ENCODE measurements around the gene PCDHGA11.
A peak's percentile ranks its signal among the peaks of the same experiment; 100 is the strongest.
"Not testable (repeated sequence)": the region's sequence is repeated elsewhere in the genome, so short reads cannot be mapped to it uniquely, and the experiment has no call there.

PCDHGA11 gene

GRCh38 chr5:141389153-141390042 lies 31.5 kb upstream of the PCDHGA11 start (continued):
- TF ChIP-seq HOXD13 (CRISPR knock-in tag; IDR thresholded peaks at IDR 0.05; ENCODE audit: borderline replicate concordance), result no peak
- TF ChIP-seq ZBTB10 (tag by site-specific recombination; IDR thresholded peaks at IDR 0.05), result no peak
- no peak for TF ChIP-seq ZNF341 (tag by site-specific recombination; IDR thresholded peaks at IDR 0.05; ENCODE audit: low read depth)
- no peak for TF ChIP-seq ZBTB1 (tag by site-specific recombination; IDR thresholded peaks at IDR 0.05)
- TF ChIP-seq OSR2 (tag by site-specific recombination; IDR thresholded peaks at IDR 0.05), result no peak

DNA sequence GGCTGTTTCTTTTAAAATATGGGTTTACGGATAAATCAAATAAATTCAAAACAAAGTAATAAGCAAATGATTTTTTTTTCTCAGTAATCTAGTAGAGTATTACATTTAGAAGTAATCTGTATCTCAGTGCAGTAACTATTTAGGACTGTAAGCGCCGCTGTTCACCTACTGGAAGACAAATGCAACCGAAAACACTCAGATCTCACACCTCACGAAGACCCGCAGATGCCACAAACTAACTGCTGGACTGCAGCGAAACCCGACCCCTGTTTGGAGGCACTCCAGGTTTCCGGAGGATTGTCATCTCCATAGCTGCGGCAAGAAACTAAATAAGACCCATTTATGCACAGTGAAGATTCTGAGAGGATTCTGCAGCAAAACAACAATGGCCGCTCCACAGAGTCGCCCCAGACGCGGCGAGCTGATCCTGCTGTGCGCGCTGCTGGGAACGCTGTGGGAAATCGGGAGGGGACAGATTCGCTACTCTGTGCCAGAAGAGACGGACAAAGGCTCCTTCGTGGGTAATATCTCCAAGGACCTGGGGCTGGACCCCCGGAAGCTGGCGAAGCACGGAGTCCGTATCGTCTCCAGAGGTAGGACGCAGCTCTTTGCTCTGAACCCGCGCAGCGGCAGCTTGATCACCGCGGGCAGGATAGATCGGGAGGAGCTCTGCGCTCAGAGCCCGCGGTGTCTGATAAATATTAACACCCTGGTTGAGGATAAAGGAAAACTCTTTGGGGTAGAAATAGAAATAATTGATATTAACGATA lies 28.2 kb upstream of the PCDHGA11 start, which contains the start of gene PCDHGA8:
TSS of gene PCDHGA8 (plus strand) at position 205 of the 770 bp plus-strand sequence. CDS start at position 386, 181 bp downstream.
- Histone ChIP-seq H3K9me3 (ENCODE audit: control insufficient read depth, insufficient read depth, low read depth, low read length) (no peaks in the 10 kb centered on the region), H3K4me1 (ENCODE audit: control insufficient read depth, insufficient read depth, low read length) (no peaks in the 10 kb centered on the region), H3K36me3 (ENCODE audit: control insufficient read depth in 2 of 2, insufficient read depth in 1 of 2, low read length in 2 of 2) (no peaks in the 10 kb centered on the region), H3K27ac (ENCODE audit: extremely low read depth, low read depth, low read length) (no peak within 1 kb of the TSS), H3K4me3 (ENCODE audit: low read depth, low read length) (no peak within 1 kb of the TSS)
- POLR2A ChIA-PET, result no interaction called here
- CTCF ChIA-PET, result interaction anchor here (0.6 to 4.2 kb wide), 18 partner anchors 9 to 483 kb away, joined by 3 to 25 read pairs (median 4); partner anchors contain the start of genes PCDHB11, PCDHGA11, PCDHGA4 and PCDHGA5
- no peak for TF ChIP-seq ZBTB20 (tag by site-specific recombination; IDR thresholded peaks at IDR 0.05)
- peak; percentile 21; the same call in 1 of the 2 replicates for TF ChIP-seq ZNF654 (tag by site-specific recombination; IDR thresholded peaks at IDR 0.05; ENCODE audit: low read depth)

DNA sequence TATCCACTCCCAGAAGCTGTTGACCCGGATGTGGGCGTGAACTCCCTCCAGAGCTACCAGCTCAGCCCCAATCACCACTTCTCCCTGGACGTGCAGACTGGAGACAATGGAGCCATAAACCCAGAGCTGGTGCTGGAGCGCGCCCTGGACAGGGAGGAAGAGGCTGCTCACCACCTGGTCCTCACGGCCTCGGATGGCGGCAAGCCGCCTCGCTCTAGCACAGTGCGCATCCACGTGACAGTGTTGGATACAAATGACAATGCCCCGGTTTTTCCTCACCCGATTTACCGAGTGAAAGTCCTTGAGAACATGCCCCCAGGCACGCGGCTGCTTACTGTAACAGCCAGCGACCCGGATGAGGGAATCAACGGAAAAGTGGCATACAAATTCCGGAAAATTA lies 27.6 kb upstream of the PCDHGA11 start:
- no peak overlapping the region for H3K4me3 ChIP-seq (ENCODE audit: low read depth, low read length)
- H3K9me3 ChIP-seq (ENCODE audit: control insufficient read depth, insufficient read depth, low read depth, low read length), result no peaks in the 10 kb centered on the region
- H3K4me1 ChIP-seq (ENCODE audit: control insufficient read depth, insufficient read depth, low read length), result no peaks in the 10 kb centered on the region
- no peaks in the 10 kb centered on the region for H3K36me3 ChIP-seq (ENCODE audit: control insufficient read depth in 2 of 2, insufficient read depth in 1 of 2, low read length in 2 of 2)
- ChIA-PET POLR2A (no interaction called here), CTCF (interaction anchor here (0.6 to 4.2 kb wide), 10 partner anchors 10 to 483 kb away, joined by 3 to 25 read pairs (median 5); partner anchors contain the start of genes PCDHGA11, PCDHGA6, PCDHGA7 and PCDHGB6)
- H3K27ac ChIP-seq (ENCODE audit: extremely low read depth, low read depth, low read length), result no peak overlapping the region
- TF ChIP-seq ZNF473 (tag by site-specific recombination; IDR thresholded peaks at IDR 0.05), result no peak

DNA sequence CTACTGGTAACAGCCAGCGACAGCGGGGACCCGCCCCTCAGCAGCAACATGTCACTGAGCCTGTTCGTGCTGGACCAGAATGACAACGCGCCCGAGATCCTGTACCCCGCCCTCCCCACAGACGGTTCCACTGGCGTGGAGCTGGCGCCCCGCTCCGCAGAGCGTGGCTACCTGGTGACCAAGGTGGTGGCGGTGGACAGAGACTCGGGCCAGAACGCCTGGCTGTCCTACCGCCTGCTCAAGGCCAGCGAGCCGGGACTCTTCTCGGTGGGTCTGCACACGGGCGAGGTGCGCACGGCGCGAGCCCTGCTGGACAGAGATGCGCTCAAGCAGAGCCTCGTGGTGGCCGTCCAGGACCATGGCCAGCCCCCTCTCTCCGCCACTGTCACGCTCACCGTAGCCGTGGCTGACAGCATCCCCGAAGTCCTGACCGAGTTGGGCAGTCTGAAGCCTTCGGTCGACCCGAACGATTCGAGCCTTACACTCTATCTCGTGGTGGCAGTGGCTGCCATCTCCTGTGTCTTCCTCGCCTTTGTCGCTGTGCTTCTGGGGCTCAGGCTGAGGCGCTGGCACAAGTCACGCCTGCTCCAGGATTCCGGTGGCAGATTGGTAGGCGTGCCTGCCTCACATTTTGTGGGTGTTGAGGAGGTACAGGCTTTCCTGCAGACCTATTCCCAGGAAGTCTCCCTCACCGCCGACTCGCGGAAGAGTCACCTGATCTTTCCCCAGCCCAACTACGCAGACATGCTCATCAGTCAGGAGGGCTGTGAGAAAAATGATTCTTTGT lies 26.3 kb upstream of the PCDHGA11 start:
- H3K4me1 ChIP-seq (ENCODE audit: control insufficient read depth, insufficient read depth, low read length); H3K9me3 ChIP-seq (ENCODE audit: control insufficient read depth, insufficient read depth, low read depth, low read length); POLR2A ChIA-PET; H3K27ac ChIP-seq (ENCODE audit: extremely low read depth, low read depth, low read length); H3K4me3 ChIP-seq (ENCODE audit: low read depth, low read length); H3K36me3 ChIP-seq (ENCODE audit: control insufficient read depth in 2 of 2, insufficient read depth in 1 of 2, low read length in 2 of 2): not testable (repeated sequence)
- TF ChIP-seq, protein P1, sequence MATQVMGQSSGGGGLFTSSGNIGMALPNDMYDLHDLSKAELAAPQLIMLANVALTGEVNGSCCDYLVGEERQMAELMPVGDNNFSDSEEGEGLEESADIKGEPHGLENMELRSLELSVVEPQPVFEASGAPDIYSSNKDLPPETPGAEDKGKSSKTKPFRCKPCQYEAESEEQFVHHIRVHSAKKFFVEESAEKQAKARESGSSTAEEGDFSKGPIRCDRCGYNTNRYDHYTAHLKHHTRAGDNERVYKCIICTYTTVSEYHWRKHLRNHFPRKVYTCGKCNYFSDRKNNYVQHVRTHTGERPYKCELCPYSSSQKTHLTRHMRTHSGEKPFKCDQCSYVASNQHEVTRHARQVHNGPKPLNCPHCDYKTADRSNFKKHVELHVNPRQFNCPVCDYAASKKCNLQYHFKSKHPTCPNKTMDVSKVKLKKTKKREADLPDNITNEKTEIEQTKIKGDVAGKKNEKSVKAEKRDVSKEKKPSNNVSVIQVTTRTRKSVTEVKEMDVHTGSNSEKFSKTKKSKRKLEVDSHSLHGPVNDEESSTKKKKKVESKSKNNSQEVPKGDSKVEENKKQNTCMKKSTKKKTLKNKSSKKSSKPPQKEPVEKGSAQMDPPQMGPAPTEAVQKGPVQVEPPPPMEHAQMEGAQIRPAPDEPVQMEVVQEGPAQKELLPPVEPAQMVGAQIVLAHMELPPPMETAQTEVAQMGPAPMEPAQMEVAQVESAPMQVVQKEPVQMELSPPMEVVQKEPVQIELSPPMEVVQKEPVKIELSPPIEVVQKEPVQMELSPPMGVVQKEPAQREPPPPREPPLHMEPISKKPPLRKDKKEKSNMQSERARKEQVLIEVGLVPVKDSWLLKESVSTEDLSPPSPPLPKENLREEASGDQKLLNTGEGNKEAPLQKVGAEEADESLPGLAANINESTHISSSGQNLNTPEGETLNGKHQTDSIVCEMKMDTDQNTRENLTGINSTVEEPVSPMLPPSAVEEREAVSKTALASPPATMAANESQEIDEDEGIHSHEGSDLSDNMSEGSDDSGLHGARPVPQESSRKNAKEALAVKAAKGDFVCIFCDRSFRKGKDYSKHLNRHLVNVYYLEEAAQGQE (tag by site-specific recombination; IDR thresholded peaks at IDR 0.05), result 0 out of 2 replicates have a peak, but pooled peaks have one; percentile 39
- CTCF ChIA-PET, result interaction anchor here (1.0 to 4.2 kb wide), 5 partner anchors 8 to 169 kb away, joined by 6 to 57 read pairs (median 12); partner anchors contain the start of gene PCDHGB3
